Measurements from ENCODE around the gene SSTR1. TPM values are rescaled to one million over a fixed set of nuclear protein-coding genes. Genes with fewer than 3 reads are reported as not detected.

SSTR1 gene
- total RNA-seq, 3 donors from 2014 or later (not counting 1 experiment from before 2014, with no cell fraction given) = not detected

DNA sequence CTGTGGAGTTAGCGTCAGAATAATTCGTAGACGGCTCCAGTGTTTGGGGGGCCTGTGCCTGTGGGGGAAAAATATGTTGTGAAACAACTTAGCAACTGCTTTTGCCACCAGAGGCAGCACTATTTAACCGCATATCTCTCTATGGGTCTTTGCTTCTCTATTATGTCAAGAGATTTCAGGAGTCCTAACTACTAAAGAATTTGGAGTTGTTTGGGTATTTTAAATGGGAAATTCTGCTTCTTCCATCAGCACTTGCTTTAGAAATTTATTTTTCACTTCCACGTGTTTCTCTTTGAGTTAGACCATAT, 48.8 kb downstream of the SSTR1 start:
- H3K36me3 ChIP-seq (ENCODE audit: control insufficient read depth, insufficient read depth, low read length) = no peaks in the 10 kb centered on the region
- DNase-seq (no peak), ATAC-seq (no peak)
- Mint-ChIP-seq H3K27ac (no peak overlapping the region), H3K9me3 (peaks cover 0 to 4% of the 10 kb centered on the region in 2 donors), H3K4me3 (peak overlapping the region; percentile 72), H3K4me1 (no peaks in the 10 kb centered on the region), H3K36me3 (no peaks in the 10 kb centered on the region), H3K27me3 (ENCODE audit: low read depth in 2 of 2) (peaks cover 24 to 62% of the 10 kb centered on the region in 2 donors)
- WGBS (ENCODE audit: insufficient coverage) = 4% methylated on average over 3 of the region's 5 CpGs
- intact Hi-C loops (cut with micrococcal nuclease) = no loop called here
- peaks cover 23% of the 10 kb centered on the region for H3K27me3 ChIP-seq (ENCODE audit: control insufficient read depth, insufficient read depth, low read length)
- TF ChIP-seq, protein P1, sequence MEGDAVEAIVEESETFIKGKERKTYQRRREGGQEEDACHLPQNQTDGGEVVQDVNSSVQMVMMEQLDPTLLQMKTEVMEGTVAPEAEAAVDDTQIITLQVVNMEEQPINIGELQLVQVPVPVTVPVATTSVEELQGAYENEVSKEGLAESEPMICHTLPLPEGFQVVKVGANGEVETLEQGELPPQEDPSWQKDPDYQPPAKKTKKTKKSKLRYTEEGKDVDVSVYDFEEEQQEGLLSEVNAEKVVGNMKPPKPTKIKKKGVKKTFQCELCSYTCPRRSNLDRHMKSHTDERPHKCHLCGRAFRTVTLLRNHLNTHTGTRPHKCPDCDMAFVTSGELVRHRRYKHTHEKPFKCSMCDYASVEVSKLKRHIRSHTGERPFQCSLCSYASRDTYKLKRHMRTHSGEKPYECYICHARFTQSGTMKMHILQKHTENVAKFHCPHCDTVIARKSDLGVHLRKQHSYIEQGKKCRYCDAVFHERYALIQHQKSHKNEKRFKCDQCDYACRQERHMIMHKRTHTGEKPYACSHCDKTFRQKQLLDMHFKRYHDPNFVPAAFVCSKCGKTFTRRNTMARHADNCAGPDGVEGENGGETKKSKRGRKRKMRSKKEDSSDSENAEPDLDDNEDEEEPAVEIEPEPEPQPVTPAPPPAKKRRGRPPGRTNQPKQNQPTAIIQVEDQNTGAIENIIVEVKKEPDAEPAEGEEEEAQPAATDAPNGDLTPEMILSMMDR (IDR thresholded peaks at IDR 0.05) = no peak
- H3K27ac ChIP-seq (ENCODE audit: low read length) = no peak overlapping the region
- no peaks in the 10 kb centered on the region for H3K9me3 ChIP-seq (ENCODE audit: control insufficient read depth, insufficient read depth, low read length)
- no peak overlapping the region for H3K4me3 ChIP-seq (ENCODE audit: low read length)
- peaks cover 8% of the 10 kb centered on the region for H3K4me1 ChIP-seq (ENCODE audit: control insufficient read depth, insufficient read depth, low read length)

DNA sequence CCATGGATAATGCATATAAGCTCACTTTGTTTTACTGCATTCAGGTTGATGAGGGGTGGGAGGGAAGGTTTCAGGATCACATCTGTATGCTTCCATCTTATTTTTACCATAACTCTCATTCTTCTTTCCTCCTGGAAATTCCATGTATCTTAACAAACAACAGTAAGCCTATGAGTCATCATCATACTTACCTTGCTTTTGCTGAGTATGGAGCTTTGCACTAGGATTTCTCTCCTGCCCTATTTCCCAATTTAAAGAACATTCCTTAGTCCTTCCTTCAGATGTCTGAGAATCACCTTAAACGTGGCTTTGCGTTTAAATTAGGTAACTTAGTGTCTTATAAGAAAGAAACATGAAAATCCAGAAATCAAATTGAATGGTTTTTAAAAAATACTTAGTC, 49.8 kb downstream of the SSTR1 start:
- Mint-ChIP-seq H3K9me3 (peaks cover 0 to 8% of the 10 kb centered on the region in 2 donors), H3K36me3 (no peaks in the 10 kb centered on the region), H3K4me3 (no peak overlapping the region), H3K4me1 (no peaks in the 10 kb centered on the region), H3K27ac (no peak overlapping the region), H3K27me3 (ENCODE audit: low read depth in 2 of 2) (peaks cover 22 to 58% of the 10 kb centered on the region in 2 donors)
- Histone ChIP-seq H3K4me1 (ENCODE audit: control insufficient read depth, insufficient read depth, low read length) (peaks cover 8% of the 10 kb centered on the region), H3K9me3 (ENCODE audit: control insufficient read depth, insufficient read depth, low read length) (no peaks in the 10 kb centered on the region), H3K27me3 (ENCODE audit: control insufficient read depth, insufficient read depth, low read length) (peaks cover 21% of the 10 kb centered on the region), H3K27ac (ENCODE audit: low read length) (no peak overlapping the region), H3K4me3 (ENCODE audit: low read length) (no peak overlapping the region), H3K36me3 (ENCODE audit: control insufficient read depth, insufficient read depth, low read length) (no peaks in the 10 kb centered on the region)
- no peak for ATAC-seq
- intact Hi-C loops (cut with micrococcal nuclease) = no loop called here
- no peak for DNase-seq
- TF ChIP-seq, protein P1 (IDR thresholded peaks at IDR 0.05) = no peak
- WGBS (ENCODE audit: insufficient coverage) = 100% methylated on average over 1 of the region's 2 CpGs

DNA sequence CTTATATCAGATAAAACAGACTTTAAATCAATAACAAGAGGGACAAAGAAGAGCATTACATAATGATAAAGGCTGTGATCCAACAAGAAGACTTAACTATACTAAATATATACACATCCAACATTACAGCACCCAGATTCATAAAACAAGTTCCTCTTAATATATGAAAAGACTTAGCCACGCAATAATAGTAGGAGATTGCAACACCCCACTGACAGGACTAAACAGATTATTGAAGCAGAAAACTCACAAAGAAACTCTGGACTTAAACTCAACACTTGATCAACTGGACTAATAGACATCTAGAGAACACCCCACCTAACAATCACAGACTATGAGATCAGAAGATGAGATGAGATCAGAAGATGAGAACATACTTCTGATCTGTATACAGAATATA, 53.9 kb downstream of the SSTR1 start:
- Histone ChIP-seq H3K36me3 (ENCODE audit: control insufficient read depth, insufficient read depth, low read length) (no peaks in the 10 kb centered on the region), H3K27ac (ENCODE audit: low read length) (no peak overlapping the region), H3K4me3 (ENCODE audit: low read length) (no peak overlapping the region), H3K9me3 (ENCODE audit: control insufficient read depth, insufficient read depth, low read length) (no peaks in the 10 kb centered on the region), H3K27me3 (ENCODE audit: control insufficient read depth, insufficient read depth, low read length) (peaks cover 2% of the 10 kb centered on the region), H3K4me1 (ENCODE audit: control insufficient read depth, insufficient read depth, low read length) (no peaks in the 10 kb centered on the region)
- Mint-ChIP-seq H3K9me3 (peaks cover 3 to 16% of the 10 kb centered on the region in 2 donors), H3K27ac (no peak overlapping the region), H3K27me3 (ENCODE audit: low read depth in 2 of 2) (peaks cover 13 to 27% of the 10 kb centered on the region in 2 donors), H3K4me1 (no peaks in the 10 kb centered on the region), H3K4me3 (no peak overlapping the region), H3K36me3 (peaks cover 5% of the 10 kb centered on the region)
- no peak for DNase-seq
- WGBS (ENCODE audit: insufficient coverage) = 88% methylated on average over 1 of the region's 1 CpG
- TF ChIP-seq, protein P1 (IDR thresholded peaks at IDR 0.05) = no peak
- intact Hi-C loops (cut with micrococcal nuclease) = no loop called here
- ATAC-seq = no peak

Other genes with a start within 250 kb of the SSTR1 start
- not detected for gene CLEC14A, start 48.2 kb downstream of the SSTR1 start, total RNA-seq

Measured in natural killer cell (primary cell).